Activated CD8-positive, alpha-beta T cell treated with anti-CD3 and anti-CD28 coated beads for 36 hours (primary cell): ENCODE measurements around the gene ZMIZ1. TPM values are rescaled to one million over a fixed set of nuclear protein-coding genes. Genes with fewer than 3 reads are reported as not detected.
A peak's percentile ranks its signal among the peaks of the same experiment; 100 is the strongest.

Experiments used
- ATAC-seq: fragments of 200-7000 bp; cut with Tn5 transposase; one replicate; pipeline ENCODE4 v1.10.0; 2021; ENCODE audit warnings: mild to moderate bottlenecking, moderate library complexity
- CTCF ChIA-PET: fragments of 350-600 bp; sonication (Branson Sonifier 250); formaldehyde crosslinking; loops from one replicate; lab custom pipeline; 2021; ENCODE audit warnings: antibody characterized with exemption; lab: Charles Lee
- POLR2A ChIA-PET: fragments of 350-600 bp; sonication (Branson Sonifier 250); formaldehyde crosslinking; loops from one replicate; lab custom pipeline; 2021; ENCODE audit warnings: antibody characterized with exemption; lab: Charles Lee
- DNase-seq: peaks from one replicate; pipeline ENCODE4 v3.0.0-alpha.2; 2020
- H3K27ac Mint-ChIP-seq: one replicate; pipeline ENCODE4 v1.8.0; 2021; ENCODE audit warnings: mild to moderate bottlenecking, mixed read lengths
- H3K27me3 Mint-ChIP-seq: one replicate; pipeline ENCODE4 v1.8.0; 2021; ENCODE audit warnings: mixed read lengths
- H3K36me3 Mint-ChIP-seq: one replicate; pipeline ENCODE4 v1.8.0; 2021; ENCODE audit warnings: low read depth, mixed read lengths
- H3K4me1 Mint-ChIP-seq: one replicate; pipeline ENCODE4 v1.8.0; 2021; ENCODE audit warnings: low read depth, mixed read lengths
- H3K4me3 Mint-ChIP-seq: one replicate; pipeline ENCODE4 v1.8.0; 2021; ENCODE audit warnings: mild to moderate bottlenecking, moderate library complexity, mixed read lengths
- H3K9me3 Mint-ChIP-seq: one replicate; pipeline ENCODE4 v1.8.0; 2021; ENCODE audit warnings: mixed read lengths
- CTCF ChIP-seq: fragments of 200-600 bp; IDR thresholded peaks from one replicate; pipeline ENCODE4 v1.8.0; 2022; ENCODE audit warnings: antibody characterized with exemption, mild to moderate bottlenecking
- intact Hi-C: fragments of 100-400 bp; cut with micrococcal nuclease; formaldehyde crosslinking; loops from one replicate; pipeline ENCODE4 v1.10.0; 2022
- total RNA-seq, 2 experiments: library from RNA; stranded (reverse); gene quantifications; one replicate each; pipeline ENCODE4 v1.2.3, GENCODE V29; 2021

The ZMIZ1 gene
- total RNA-seq, 2 experiments from 2014 or later: 46.5 to 52.2 TPM

DNA sequence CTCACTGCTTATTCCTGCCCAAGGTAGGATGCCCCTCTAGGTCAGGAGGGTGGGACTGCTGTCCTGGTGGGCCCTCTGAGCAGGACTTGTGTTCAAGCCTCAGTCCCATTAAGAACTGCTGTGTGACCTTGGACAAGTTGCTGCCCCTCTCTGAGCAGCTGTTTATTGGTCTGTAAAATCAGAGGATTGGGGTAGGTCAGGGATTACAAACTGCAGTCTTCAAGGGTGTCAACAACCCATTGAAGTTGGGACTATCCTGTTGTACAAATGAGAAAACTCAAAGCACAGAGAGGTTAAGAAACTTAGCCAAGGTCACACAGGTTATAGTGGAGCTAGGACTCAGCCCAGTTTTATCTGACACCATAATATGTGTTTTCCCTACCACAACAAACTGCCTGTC lies 55.3 kb downstream of the ZMIZ1 start:
- no peak for TF ChIP-seq CTCF
- ChIA-PET CTCF (no interaction called here), POLR2A (no interaction called here)
- Mint-ChIP-seq H3K4me3 (no peak overlapping the region), H3K27me3 (no peaks in the 10 kb centered on the region), H3K4me1 (no peaks in the 10 kb centered on the region), H3K36me3 (no peaks in the 10 kb centered on the region), H3K9me3 (no peaks in the 10 kb centered on the region), H3K27ac (no peak overlapping the region)
- no peak for DNase-seq
- no peak for ATAC-seq
- intact Hi-C loops: no loop called here

DNA sequence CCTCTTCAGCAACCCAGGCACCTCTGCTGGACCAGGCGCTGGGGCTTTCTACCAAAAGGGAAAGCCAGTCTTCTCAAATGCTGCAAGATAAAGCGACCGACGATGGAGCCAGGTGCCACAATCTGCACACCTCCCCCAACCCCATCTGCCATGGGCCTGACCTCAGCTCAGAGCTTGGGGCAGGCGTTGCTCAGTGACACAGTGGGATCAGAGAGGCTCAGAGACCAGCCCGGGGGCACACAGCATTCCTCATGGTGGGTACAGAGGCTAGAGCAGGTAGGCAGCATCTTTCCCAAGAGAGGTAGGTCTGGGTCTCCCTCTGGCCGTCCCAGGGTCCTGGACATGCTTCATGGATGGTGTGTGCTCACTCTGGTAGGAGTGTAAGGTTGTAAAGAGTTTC lies 56.3 kb downstream of the ZMIZ1 start:
- ChIA-PET POLR2A (no interaction called here), CTCF (no interaction called here)
- H3K27me3 Mint-ChIP-seq: no peaks in the 10 kb centered on the region
- intact Hi-C loops: no loop called here
- no peak for TF ChIP-seq CTCF
- no peaks in the 10 kb centered on the region for H3K4me1 Mint-ChIP-seq
- H3K36me3 Mint-ChIP-seq: no peaks in the 10 kb centered on the region
- H3K4me3 Mint-ChIP-seq: no peak overlapping the region
- no peaks in the 10 kb centered on the region for H3K9me3 Mint-ChIP-seq
- H3K27ac Mint-ChIP-seq: no peak overlapping the region
- ATAC-seq (no peak), DNase-seq (no peak)

- ATAC-seq (no peak), DNase-seq (no peak)
- H3K36me3 Mint-ChIP-seq: no peaks in the 10 kb centered on the region
- POLR2A ChIA-PET: interaction anchor here (1.4 kb wide), 1 partner anchor 12 kb away, joined by 4 read pairs; no protein-coding TSS in a partner anchor
- no peak overlapping the region for H3K4me3 Mint-ChIP-seq
- no peaks in the 10 kb centered on the region for H3K27me3 Mint-ChIP-seq
- intact Hi-C loops: no loop called here
- no peak for TF ChIP-seq CTCF
- no peaks in the 10 kb centered on the region for H3K9me3 Mint-ChIP-seq
- H3K4me1 Mint-ChIP-seq: no peaks in the 10 kb centered on the region
- no peak overlapping the region for H3K27ac Mint-ChIP-seq
- CTCF ChIA-PET: no interaction called here
Measured at GRCh38 chr10:79126351-79127080, 57.8 kb downstream of the ZMIZ1 start.

- intact Hi-C loops: no loop called here
- Mint-ChIP-seq H3K27me3 (no peaks in the 10 kb centered on the region), H3K4me3 (no peak overlapping the region), H3K27ac (no peak overlapping the region), H3K4me1 (no peaks in the 10 kb centered on the region), H3K9me3 (no peaks in the 10 kb centered on the region), H3K36me3 (no peaks in the 10 kb centered on the region)
- POLR2A ChIA-PET: interaction anchor here (1.4 kb wide), 1 partner anchor 13 kb away, joined by 4 read pairs; no protein-coding TSS in a partner anchor
- DNase-seq (no peak), ATAC-seq (peak; percentile 32)
- CTCF ChIA-PET: no interaction called here
- TF ChIP-seq CTCF: no peak
Measured at GRCh38 chr10:79127151-79127961, 58.6 kb downstream of the ZMIZ1 start.
